Measurements from ENCODE around the gene YRDC.

YRDC gene, protein sequence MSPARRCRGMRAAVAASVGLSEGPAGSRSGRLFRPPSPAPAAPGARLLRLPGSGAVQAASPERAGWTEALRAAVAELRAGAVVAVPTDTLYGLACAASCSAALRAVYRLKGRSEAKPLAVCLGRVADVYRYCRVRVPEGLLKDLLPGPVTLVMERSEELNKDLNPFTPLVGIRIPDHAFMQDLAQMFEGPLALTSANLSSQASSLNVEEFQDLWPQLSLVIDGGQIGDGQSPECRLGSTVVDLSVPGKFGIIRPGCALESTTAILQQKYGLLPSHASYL

DNA sequence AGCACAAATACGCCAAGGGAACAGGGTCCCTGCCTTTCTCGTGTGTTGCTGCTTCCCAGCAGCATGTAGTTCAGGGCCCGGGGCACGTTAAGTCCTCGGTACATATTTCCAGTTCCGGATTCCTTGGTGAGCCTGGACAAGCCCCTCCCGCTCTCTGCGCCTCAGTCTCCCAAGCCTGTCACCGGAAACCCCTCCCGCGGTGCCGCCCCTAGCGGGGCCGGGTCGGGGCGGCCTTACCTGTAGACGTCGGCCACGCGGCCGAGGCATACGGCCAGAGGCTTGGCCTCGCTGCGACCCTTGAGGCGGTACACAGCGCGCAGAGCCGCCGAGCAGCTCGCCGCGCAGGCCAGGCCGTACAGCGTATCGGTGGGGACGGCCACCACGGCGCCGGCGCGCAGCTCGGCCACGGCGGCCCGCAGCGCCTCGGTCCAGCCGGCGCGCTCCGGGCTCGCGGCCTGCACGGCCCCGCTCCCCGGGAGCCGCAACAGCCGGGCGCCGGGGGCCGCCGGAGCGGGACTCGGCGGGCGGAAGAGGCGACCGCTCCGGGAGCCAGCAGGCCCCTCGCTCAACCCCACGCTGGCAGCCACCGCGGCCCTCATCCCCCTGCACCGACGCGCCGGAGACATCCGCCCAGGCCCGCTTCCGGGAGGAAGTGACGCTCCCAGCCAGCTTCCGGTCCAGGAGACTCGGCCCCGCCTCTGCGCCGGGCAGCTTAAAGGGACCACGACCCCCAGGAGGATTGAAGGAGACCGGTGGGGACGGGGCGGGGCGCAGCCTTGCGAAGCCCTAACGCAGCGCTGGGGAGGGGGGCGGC, at the start of gene YRDC, which contains the start of gene C1orf122:
Gene YRDC (minus strand): TSS at position 654 of the 814 bp plus-strand sequence. CDS start 28 bp downstream, at position 626.
Gene C1orf122 (plus strand): TSS at position 236 of the 814 bp plus-strand sequence. CDS start 615 bp downstream, outside the sequence.
- in situ Hi-C loops (cut with MboI; ENCODE audit: low sequenced_read_pairs), result no loop called here

DNA sequence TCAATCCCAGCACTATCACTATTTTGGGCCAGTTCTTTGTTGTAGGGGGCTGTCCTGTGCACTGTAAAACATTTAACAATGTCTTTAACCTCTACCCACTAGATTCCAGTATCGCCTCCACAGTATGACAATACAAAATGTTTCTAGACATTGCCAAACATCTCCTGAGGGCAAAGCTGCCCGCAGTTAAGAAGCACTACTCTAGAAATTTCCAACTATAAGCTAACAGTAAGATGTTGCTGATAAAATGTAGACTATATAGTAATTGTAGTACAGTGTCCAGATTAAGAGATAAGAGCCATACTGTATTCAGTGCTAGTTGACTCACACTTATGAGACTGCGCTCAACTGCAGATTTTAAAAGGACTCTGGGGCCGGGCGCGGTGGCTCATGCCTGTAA, 46.4 kb upstream of the YRDC start:
- in situ Hi-C loops (cut with MboI; ENCODE audit: low sequenced_read_pairs), result no loop called here

DNA sequence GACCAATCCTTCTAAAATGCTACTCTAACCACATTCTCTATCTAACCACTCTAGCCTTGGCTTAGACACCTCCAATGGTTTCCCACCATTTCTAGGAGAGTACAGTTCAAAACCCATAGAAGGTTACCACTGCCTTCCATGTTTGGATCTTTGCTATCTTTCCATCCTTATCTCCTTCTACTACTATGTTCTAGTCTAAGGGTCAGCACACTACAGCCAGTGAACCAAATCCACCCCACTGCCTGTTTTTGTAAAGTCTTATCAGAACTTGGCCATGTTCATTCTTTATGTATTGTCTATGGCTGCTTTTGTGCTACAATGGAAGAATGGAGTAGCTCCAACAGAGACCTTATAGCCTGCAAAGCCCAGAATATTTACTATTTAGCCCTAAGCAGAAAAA, 45.1 kb upstream of the YRDC start:
- in situ Hi-C loops (cut with MboI; ENCODE audit: low sequenced_read_pairs), result no loop called here

DNA sequence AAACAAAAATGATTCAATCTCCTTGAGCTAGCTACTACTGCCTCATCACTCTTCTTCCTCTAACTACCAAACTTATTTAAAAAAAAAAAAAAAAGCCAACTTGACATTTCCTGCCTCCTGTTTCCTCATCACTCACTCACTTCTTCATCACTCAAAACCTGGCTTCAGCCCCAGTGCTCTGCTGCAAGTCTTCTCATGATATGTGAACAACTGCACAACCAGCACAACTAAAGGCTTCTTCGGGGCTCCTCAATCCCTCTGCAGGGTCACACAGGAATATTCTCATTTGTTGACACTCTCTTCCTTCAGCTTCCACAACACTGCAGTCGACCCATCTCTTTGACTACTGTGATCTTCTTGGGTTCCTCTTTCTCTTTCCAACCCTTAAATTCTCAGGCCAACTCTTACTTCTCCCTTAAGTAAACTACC, 43.8 kb upstream of the YRDC start:
- in situ Hi-C loops (cut with MboI; ENCODE audit: low sequenced_read_pairs), result no loop called here

DNA sequence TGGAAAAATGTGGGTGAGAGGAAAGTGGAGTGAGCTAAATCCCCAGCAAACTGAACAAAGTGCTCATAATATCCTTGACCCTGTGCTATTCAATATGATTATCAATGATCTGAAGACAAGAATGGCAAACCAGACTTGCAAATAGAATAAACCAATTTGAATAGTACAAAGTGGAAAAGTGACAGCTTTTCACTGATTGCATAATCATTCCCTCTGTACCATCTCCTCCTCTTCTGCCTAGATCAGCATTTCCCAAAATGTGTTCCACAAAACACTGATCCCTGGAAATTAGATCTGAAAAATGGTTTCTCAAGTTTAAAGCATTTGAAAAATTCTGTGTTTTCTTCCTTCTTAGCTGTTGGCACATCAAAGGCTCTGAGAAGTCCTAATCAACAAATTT, 43.3 kb upstream of the YRDC start:
- in situ Hi-C loops (cut with MboI; ENCODE audit: low sequenced_read_pairs), result no loop called here

DNA sequence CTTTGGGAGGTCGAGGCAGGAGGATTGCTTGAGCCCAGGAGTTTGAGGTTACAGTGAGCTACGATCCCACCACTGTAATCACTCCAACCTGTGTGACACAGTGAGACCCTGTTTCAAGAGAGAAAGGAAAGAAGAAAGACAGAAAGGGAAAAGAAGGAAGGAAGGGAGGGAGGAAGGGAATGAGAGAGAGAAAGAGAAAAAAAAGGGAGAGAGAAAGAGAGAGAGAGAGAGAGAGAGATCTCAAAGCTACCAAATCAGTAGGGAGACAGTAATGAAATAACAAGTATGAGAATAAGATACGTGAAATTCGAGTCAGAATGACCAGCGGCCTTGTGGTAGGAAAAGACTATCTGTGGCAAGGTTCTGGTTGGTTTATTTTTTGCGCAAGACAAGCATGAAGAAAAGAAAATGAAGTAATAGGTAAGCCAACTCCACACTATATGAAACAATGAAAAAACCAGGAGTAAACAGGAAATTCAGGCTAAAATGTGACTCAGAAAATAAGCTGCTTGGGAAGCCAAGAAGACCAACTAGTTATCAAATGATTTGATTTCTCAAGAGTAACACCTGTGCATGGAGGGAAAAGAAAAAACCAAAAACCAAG, 42.4 kb upstream of the YRDC start:
- in situ Hi-C loops (cut with MboI; ENCODE audit: low sequenced_read_pairs), result no loop called here

DNA sequence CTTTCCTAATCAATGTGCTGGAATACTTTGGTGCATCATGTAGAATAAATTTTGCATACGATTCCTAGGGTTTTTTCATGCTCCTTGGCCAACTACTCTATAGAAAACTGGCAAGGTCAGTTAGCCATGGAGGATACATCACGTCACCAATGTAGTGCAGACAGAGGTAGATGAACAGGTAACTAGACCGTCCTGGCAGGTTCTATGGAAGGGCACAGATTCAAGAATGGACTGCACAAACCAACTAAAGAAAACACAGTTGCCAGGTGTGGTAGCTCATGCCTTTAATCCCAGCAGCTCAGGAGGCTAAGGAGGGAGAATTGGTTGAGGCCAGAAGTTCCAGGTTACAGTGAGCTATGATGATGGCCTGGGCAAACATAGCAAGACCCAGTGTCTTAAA, 41.5 kb upstream of the YRDC start:
- in situ Hi-C loops (cut with MboI; ENCODE audit: low sequenced_read_pairs), result no loop called here

DNA sequence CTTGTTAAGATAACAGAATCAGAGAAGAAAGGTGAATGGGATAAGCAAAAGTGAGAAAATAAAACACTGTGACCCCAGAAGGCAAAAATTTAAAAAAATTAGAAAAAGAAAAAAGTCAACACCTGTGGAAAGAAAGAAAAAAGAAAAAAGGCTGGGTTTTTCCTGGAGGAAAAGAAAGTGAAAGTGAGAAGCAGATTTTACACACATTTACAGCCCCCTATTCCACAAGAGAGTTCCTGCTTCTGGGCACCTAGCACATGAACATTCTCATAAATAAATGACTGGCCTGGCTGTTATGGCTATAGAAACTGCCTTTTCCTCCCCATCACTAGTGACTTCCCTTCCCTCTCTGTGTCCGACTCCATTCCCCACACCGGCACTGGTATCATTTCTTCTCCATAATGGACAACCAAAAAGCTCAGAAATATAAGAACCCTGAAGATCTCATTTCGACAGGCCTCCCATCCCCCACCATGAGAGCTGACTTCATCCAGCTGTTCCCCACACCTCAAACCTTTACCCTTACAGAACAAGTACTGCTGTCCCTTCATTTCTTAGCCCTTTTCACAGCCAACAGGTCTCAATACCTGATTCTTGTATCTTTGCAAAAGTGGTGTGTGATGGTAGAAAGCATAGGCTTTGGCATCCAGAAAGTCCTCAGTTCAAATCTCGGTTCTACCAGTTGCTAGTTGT, 38.8 kb upstream of the YRDC start:
- in situ Hi-C loops (cut with MboI; ENCODE audit: low sequenced_read_pairs), result no loop called here

DNA sequence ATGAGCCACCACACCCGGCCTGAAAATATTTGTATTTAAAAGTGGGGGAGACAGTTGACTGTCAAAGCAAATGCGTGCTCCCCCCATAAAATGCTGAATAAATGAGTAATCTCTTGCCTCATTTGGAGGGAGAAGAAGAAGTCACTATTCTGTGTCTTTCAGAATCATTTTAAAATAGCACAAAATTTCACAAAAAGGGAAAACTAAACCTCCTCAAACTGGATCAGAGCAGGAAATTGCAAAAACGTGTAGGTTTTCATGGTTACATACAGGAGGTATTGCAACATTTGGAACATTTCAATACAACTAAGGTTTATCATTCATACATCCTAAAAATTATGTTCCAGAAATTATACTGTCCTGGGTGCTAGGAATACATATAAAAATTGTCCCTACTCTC, 37.8 kb upstream of the YRDC start:
- in situ Hi-C loops (cut with MboI; ENCODE audit: low sequenced_read_pairs), result no loop called here

DNA sequence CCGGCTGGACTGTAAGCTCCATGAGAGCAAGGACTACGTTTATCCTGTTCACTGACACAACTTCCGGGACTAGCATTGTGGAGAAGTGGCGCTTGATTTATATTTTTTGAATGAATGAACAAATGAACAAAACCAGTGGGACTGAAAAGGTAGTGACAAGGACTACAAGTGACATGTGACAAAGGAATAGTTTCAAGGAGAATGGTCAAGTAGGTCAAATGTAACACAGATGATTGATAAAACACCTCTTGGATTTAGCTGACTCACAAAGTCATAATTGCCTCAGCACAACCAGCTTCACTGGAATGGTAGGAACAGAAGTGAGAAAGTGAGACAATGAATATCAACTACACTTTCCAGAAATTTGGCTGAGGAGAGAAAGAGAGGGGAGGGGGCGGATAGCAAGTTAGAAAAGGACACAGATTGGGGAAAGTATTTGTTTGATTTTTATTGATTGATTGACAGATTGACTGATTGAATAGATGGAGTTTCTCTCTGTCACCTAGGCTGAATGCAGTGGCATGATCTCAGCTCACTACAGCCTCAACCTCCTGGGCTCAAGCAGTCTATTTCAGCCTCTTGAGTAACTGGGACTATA, 37.1 kb upstream of the YRDC start:
- in situ Hi-C loops (cut with MboI; ENCODE audit: low sequenced_read_pairs), result no loop called here

DNA sequence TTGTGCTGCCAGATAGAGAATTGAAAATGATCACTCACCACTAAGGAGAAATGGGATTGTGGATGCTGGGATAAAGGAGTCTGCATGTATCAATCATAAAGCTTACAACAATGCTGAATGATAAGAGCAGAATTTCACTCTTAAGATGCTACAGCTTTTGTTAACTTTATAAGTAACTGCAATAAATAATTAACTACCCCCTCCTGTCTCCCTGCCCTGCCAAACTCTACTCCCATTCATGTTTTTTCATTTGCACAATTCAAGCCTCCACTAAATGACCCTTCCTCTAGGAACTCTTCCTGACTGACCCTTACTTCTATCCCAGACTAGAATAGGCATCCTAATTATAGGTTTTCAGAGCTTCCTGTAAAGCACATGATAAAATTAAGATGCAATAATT, 36.5 kb upstream of the YRDC start:
- in situ Hi-C loops (cut with MboI; ENCODE audit: low sequenced_read_pairs), result no loop called here

DNA sequence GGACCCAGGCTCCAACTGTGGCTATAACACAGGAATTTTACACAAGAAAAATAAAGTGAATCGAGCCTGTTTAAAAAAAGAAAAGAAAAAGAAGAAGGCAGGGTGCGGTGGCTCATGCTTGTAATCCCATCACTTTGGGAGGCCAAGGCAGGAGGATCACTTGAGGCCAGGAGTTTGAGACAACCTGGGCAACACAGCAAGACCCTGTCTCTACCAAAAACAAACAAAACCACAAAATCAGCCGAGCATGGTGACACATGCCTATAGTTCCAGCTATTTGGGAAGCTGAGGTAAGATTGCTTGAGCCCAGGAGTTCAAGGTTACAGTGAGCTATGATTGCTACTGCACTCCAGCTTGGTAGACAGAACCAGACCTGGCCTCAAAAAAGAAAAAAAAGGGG, 33.6 kb upstream of the YRDC start:
- in situ Hi-C loops (cut with MboI; ENCODE audit: low sequenced_read_pairs), result no loop called here

DNA sequence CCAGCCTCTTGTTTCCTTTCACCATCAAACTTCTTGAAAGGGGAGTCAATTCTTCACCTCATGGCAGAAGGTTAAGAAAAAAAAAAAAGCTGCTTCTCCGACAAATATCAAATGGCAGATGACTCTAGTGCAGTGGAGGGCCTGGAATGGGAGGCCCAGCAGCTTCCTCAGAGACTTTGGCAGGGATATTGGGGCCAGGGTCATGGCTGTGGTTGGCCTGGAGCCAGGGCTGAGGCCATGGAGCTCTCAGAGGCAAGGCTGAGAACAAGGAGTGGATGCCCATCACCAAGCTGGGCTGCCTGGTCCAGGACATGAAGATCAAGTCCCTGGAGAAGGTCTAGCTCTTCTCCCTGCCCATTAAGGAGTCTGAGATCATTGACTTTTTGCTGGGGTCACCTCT, 32.7 kb upstream of the YRDC start:
- in situ Hi-C loops (cut with MboI; ENCODE audit: low sequenced_read_pairs), result no loop called here

DNA sequence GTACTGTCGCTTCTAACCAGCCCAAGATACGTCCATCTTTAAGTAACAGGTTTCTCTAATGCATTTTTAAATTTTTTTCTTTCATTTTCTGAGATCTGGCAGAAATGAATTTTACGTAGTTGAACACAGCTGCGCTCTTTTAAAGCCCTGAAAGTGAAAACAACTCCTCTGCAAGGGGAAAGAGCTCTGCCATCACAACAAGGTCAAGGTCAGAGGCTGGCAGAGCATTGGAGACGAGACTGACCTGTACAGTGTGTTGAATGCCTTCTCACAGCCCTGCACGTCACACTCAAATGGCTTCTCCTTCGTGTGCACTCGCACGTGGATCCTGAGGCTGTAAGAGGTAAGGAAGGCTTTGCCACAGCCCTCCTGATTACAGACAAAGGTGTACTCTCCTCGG, 31.7 kb upstream of the YRDC start:
- in situ Hi-C loops (cut with MboI; ENCODE audit: low sequenced_read_pairs), result no loop called here

DNA sequence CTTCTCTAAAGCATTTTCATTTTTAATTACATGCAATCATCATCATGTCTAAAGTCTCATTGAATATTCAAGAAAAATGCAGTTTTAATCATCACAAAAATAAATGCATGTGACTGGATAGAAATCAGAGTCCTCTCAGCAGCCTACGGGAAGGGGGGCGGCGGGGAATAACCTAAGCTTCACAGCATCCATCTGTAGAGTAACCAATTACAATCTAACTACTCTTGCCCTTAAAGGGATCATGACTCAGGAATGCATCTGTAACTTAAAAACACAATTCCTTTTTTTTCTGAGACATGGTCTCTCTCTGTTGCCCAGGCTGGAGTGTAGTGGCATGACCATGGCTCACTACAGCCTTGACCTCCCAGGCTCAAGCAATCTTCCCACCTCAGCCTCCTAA, 28.8 kb upstream of the YRDC start:
- in situ Hi-C loops (cut with MboI; ENCODE audit: low sequenced_read_pairs), result no loop called here

DNA sequence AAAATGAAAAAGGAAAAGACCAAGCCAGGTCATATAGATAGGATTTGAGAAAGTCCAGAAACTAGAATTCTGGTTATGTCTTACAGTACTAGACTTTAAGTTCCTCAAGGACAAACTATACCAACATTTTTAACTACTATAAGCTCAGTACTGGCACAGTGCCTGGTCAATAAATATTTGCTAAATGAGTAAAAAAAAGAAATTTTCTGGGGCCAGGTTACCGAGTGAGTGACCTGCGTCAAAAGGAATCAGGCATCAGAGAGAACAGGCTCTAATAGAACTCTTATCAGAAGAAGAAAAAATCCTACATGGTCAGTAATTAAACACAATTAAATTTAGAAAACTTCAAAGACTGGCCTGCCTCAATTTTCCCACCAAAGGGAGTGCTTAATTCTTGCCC, 23.8 kb upstream of the YRDC start:
- in situ Hi-C loops (cut with MboI; ENCODE audit: low sequenced_read_pairs), result no loop called here

DNA sequence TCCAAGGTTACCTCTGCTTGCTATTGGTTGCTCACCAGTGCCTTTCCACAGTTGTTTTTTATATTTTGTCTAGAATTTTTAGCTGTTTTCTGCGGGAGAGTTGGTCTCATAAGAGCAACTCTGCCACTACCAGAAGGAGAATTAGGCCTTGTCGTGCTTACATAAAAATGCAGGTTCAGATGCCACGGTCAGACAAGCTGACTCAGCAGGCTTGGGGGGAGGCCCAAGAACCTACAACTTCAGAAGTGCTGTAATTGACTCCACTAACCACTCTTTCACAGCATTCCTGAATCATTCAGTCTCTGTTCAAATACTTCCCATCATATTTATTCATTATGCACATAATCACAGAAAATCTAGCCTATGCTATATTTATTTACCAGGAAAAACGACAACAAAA, 23.1 kb upstream of the YRDC start:
- in situ Hi-C loops (cut with MboI; ENCODE audit: low sequenced_read_pairs), result no loop called here

DNA sequence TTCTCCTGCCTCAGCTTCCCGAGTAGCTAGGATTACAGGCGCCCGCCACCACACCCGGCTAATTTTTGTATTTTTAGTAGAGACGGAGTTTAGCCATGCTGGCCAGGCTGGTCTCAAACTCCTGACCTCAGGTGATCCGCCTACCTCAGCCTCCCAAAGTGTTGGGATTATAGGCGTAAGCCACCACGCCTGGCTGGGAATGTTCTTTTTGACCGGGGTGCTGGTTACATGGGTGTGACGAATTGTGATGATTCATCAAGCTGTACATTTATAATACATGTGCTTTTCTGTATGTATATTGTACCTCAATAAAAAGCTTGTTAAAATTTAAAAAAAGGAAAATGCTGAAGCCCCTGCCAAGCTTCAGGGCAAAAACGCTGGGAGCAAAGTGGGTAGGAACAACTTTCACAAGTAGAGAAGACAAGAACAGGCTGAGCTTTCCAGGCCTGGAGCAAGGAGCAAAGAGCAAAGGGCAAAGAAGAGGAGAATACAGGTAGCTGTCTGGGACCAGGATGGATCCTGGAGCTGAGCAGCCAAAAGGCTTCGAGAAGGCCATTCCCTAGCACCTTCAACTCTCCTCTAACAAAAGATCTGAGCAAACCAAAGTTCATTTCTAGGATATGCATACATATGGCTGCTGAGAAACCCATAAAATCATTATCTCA, 20.5 kb upstream of the YRDC start:
- in situ Hi-C loops (cut with MboI; ENCODE audit: low sequenced_read_pairs), result no loop called here

DNA sequence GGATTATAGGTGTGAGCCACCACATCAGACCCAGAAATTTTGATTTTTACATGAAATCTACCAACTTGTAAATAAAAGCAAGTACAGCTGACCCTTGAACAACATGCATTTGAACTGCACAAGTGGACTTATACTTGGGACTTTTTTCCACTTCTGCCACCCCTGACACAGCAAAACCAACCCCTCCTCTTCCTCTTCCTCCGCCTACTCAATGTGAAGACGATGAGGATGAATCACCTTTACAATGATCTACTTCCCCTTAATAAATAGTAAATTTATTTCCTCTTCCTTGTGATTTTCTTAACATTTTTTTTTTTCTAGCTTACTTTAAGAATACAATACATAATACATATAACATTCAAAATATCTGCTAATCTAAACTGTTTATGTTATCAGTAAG, 17.5 kb upstream of the YRDC start:
- in situ Hi-C loops (cut with MboI; ENCODE audit: low sequenced_read_pairs), result no loop called here

DNA sequence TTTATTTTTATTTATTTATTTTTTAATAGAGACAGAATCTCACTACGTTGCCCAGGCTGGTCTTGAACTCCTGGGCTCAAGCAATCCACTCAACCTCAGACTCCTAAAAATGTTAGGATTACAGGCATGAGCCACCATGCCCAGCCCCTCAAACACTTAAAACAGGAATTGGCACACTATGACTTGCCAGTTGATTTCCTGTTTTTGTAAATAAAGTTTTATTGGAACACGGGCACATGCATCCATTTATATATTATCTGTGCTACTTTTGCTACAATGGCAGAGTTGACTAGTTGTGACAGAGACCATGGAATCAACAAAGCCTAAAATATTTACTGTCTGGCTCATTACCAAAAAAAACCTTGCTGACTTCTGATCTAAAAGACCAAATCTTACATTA, 16.0 kb upstream of the YRDC start:
- in situ Hi-C loops (cut with MboI; ENCODE audit: low sequenced_read_pairs), result no loop called here
